DOHH2 (cell line): ENCODE results near the gene CD28.

Experiments used
- H3F3A ChIP-seq: fragments of 200-600 bp; sonication (generic), shearing (Covaris generic); 2 replicates; pipeline ENCODE4 v1.6.0; 2016; ENCODE audit warnings: antibody characterized with exemption, mild to moderate bottlenecking; ENCODE audit not compliant: control insufficient read depth, insufficient read depth
- H3K27ac ChIP-seq: fragments of 200-600 bp; sonication (generic); 2 replicates; pipeline ENCODE4 v1.5.1; 2014; ENCODE audit warnings: low read depth, mild to moderate bottlenecking, low read length, moderate library complexity
- H3K27me3 ChIP-seq: fragments of 200-600 bp; sonication (generic); 2 replicates; pipeline ENCODE4 v1.6.1; 2014; ENCODE audit warnings: mild to moderate bottlenecking, low read length, mixed read lengths; ENCODE audit not compliant: control insufficient read depth
- H3K36me3 ChIP-seq: fragments of 200-600 bp; sonication (generic); 2 replicates; pipeline ENCODE4 v1.6.1; 2014; ENCODE audit warnings: mild to moderate bottlenecking, low read length, moderate library complexity, mixed read lengths; ENCODE audit not compliant: control insufficient read depth
- H3K4me1 ChIP-seq: fragments of 200-600 bp; sonication (generic); 2 replicates; pipeline ENCODE4 v1.6.1; 2014; ENCODE audit warnings: mild to moderate bottlenecking, low read length, mixed read lengths; ENCODE audit not compliant: control insufficient read depth
- H3K4me2 ChIP-seq: fragments of 200-600 bp; sonication (generic); 2 replicates; pipeline ENCODE4 v1.6.0; 2014; ENCODE audit warnings: mild to moderate bottlenecking, low read length, moderate library complexity
- H3K4me3 ChIP-seq: fragments of 200-600 bp; sonication (generic); 2 replicates; pipeline ENCODE4 v1.5.1; 2014; ENCODE audit warnings: mild to moderate bottlenecking, low read length, mixed read lengths
- H3K79me2 ChIP-seq: fragments of 200-600 bp; sonication (generic); 2 replicates; pipeline ENCODE4 v1.6.1; 2014; ENCODE audit warnings: mild to moderate bottlenecking, low read length, mixed read lengths; ENCODE audit not compliant: control insufficient read depth
- H3K9me2 ChIP-seq: fragments of 200-600 bp; sonication (generic); replicated peaks from 2 replicates; pipeline ENCODE4 v1.6.1; 2014; ENCODE audit warnings: mild to moderate bottlenecking, low read length, mixed read lengths; ENCODE audit not compliant: control insufficient read depth
- H3K9me3 ChIP-seq: fragments of 200-600 bp; sonication (generic); 2 replicates; pipeline ENCODE4 v1.6.1; 2014; ENCODE audit warnings: antibody characterized with exemption, low read length, mixed read lengths; ENCODE audit not compliant: control insufficient read depth, insufficient read depth
- H4K20me1 ChIP-seq: fragments of 200-600 bp; sonication (generic); 2 replicates; pipeline ENCODE4 v1.6.0; 2014; ENCODE audit warnings: low read depth, mild to moderate bottlenecking, antibody characterized with exemption, low read length, moderate library complexity; ENCODE audit not compliant: control insufficient read depth, insufficient read depth
- CTCF ChIP-seq: fragments of 200-600 bp; sonication (generic); IDR thresholded peaks from one replicate; pipeline ENCODE4 v1.5.1; 2014; ENCODE audit warnings: antibody characterized with exemption, mild to moderate bottlenecking, low read depth, low read length; ENCODE audit not compliant: poor library complexity, severe bottlenecking
- EZH2phosphoT487 ChIP-seq: fragments of 200-600 bp; sonication (generic); IDR thresholded peaks from 2 replicates; pipeline ENCODE4 v1.6.1; 2017; ENCODE audit warnings: borderline replicate concordance, mild to moderate bottlenecking, antibody characterized with exemption, low read length, moderate library complexity, mixed read lengths

CD28 gene

DNA sequence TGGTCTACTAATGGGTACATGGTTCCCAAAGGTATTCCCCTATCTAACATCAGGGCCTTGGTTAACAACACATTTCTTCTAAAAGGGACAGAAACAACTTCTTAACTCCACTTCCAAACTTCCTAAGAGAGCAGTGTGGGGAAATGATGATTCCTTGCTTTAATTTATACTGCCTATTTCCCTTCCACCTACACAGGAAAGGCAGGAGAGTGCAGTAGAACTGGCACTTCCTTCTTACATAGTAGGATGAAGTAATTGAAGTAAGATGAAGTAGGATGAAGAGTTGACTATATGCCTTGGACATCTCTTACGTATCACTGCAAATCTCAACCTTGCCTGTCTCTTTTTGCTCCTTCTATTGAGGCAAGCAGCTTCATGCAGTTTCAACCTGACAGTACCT, 54.7 kb downstream of the CD28 start:
- Histone ChIP-seq H3K9me3 (no peaks in the 10 kb centered on the region; the same call in 1 of the 2 replicates), H4K20me1 (no peaks in the 10 kb centered on the region), H3K79me2 (no peaks in the 10 kb centered on the region), H3F3A (no peaks in the 10 kb centered on the region), H3K36me3 (no peaks in the 10 kb centered on the region), H3K9me2 (no peaks in the 10 kb centered on the region), H3K4me2 (no peak overlapping the region), H3K4me3 (no peak overlapping the region), H3K27me3 (no peaks in the 10 kb centered on the region; the same call in 1 of the 2 replicates), H3K27ac (no peak overlapping the region), H3K4me1 (no peaks in the 10 kb centered on the region)
- TF ChIP-seq EZH2phosphoT487 (no peak), CTCF (no peak)

GRCh38 chr2:203763241-203763937, 57.0 kb downstream of the CD28 start:
- Histone ChIP-seq H3K27ac (no peak overlapping the region), H3F3A (no peaks in the 10 kb centered on the region), H3K4me2 (no peak overlapping the region), H3K9me2 (no peaks in the 10 kb centered on the region), H4K20me1 (no peaks in the 10 kb centered on the region), H3K4me1 (no peaks in the 10 kb centered on the region), H3K36me3 (no peaks in the 10 kb centered on the region), H3K9me3 (no peaks in the 10 kb centered on the region; the same call in 1 of the 2 replicates), H3K4me3 (no peak overlapping the region), H3K27me3 (no peaks in the 10 kb centered on the region; the same call in 1 of the 2 replicates), H3K79me2 (no peaks in the 10 kb centered on the region)
- no peak for TF ChIP-seq CTCF
- no peak for TF ChIP-seq EZH2phosphoT487

DNA sequence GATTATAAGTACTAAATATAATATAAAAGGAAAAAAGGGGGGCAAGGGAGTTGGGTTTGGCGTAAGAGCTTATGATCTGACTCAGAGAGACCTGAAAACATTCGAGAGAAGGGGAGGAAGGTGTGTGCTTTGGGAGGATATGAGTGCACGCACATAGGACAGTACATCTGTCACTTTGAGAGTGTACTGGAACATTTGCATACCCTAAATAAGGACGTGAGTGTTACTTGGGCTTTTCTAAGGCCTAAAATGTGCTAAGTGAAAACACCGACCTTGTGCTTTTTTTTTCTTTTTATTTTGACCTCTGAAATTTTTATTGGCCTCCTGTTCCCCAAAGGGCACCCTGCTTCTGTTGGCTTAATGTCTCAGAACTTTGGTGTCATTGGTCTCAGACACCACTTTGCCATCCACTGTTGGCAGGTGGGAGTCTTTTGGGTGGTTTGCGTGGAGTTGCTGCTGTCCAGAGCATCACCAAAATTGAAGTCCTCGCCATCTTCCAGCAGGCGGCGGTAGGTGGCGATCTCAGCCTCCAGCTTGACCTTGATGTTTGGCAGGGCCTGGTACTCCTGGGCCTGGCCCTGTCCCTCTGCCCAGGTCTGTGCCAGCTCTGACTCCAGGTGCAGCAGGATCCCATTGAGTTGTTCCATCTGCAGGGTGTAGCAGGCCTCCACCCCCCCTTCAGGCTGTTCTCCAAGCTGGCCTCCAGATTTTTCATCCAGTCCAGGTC, 57.7 kb downstream of the CD28 start:
- Histone ChIP-seq H3K4me1 (no peaks in the 10 kb centered on the region), H3K79me2 (no peaks in the 10 kb centered on the region), H3K4me3 (no peak overlapping the region), H3K4me2 (no peak overlapping the region), H3K9me2 (no peaks in the 10 kb centered on the region), H3K36me3 (no peaks in the 10 kb centered on the region), H3K9me3 (no peaks in the 10 kb centered on the region), H3F3A (no peaks in the 10 kb centered on the region), H3K27me3 (no peaks in the 10 kb centered on the region; the same call in 1 of the 2 replicates), H3K27ac (no peak overlapping the region), H4K20me1 (no peaks in the 10 kb centered on the region)
- TF ChIP-seq EZH2phosphoT487, result no peak
- TF ChIP-seq CTCF, result no peak
